ENCODE data around the gene GPC4.

DNA sequence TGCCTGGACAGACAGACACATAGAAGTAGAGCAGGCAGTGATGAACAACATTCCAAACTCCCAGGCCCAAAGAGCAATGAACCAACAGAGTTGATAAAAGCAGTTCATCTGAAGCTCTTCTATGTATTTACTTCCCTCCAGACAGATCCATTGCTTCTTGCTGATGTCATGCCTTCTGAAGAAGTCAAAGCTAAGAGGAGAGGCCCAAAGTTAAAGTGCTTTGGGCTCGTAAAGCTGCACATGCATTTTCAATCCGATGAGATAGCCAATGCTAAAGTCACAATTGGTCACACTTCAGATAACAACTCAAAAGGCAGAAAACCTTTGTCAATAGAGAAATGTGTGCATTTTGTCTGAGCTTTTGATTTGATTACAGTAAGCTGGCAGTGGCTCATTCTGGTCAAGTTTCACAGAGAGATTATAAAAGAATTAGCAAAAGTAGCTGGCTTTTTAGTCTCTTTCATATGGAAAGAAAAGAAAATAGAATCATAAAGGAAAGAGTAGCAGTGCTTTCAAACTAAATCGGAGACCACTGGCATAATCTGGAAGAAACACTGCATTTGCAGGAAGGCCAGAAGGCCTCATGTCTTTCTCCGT lies 82.0 kb downstream of the GPC4 start:
- TF ChIP-seq GATA3 (IDR thresholded peaks at IDR 0.05; ENCODE audit: low read depth, low read length) (no peak), GATA2 (IDR thresholded peaks at IDR 0.05; ENCODE audit: low read depth, low read length) (no peak)

Data from SH-SY5Y (cell line).